Nephron progenitor cell (in vitro differentiated cells): ENCODE measurements around the gene EXOC3L1.

ENCODE experiments used
- DNase-seq: peaks from one replicate; pipeline ENCODE4 v3.0.0; 2021
- H3K27ac Mint-ChIP-seq: 2 replicates; pipeline ENCODE4 v1.8.0; 2021; ENCODE audit warnings: mild to moderate bottlenecking, moderate library complexity, mixed read lengths
- H3K27me3 Mint-ChIP-seq: 2 replicates; pipeline ENCODE4 v1.8.0; 2021; ENCODE audit warnings: mild to moderate bottlenecking, low read depth, mixed read lengths; ENCODE audit not compliant: poor library complexity
- H3K36me3 Mint-ChIP-seq: 2 replicates; pipeline ENCODE4 v1.8.0; 2021; ENCODE audit warnings: low read depth, mixed read lengths
- H3K4me1 Mint-ChIP-seq: 2 replicates; pipeline ENCODE4 v1.8.0; 2021; ENCODE audit warnings: mixed read lengths
- H3K4me3 Mint-ChIP-seq: 2 replicates; pipeline ENCODE4 v1.8.0; 2021; ENCODE audit warnings: mild to moderate bottlenecking, moderate library complexity, mixed read lengths
- H3K9me3 Mint-ChIP-seq: 2 replicates; pipeline ENCODE4 v1.8.0; 2021; ENCODE audit warnings: mild to moderate bottlenecking, moderate library complexity, mixed read lengths
- TF ChIP-seq, protein P1 (sequence below): fragments of 200-600 bp; sonication (generic); IDR thresholded peaks from 2 replicates; pipeline ENCODE4 v1.5.0; 2021; ENCODE audit warnings: antibody characterized with exemption

The EXOC3L1 gene

DNA sequence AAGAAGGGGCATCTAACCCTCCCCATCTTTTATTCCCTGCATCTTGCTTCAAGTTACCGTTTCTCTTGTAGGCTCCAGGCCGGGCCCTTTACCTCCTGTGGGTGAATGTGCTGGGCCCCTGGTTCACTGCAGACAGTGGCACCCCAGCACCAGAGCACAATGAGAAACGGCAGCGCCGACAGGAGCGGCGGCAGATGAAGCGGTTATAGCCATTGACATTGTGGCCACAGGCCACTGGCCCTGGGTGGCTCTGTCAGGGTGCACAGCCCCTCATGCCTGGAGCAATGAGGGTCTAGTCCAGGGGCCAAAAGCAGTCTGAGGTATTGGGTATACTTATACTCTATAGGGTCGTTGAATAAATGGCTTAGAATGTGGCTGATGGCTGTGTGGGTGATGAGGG, 39.0 kb upstream of the EXOC3L1 start:
- TF ChIP-seq, protein P1, sequence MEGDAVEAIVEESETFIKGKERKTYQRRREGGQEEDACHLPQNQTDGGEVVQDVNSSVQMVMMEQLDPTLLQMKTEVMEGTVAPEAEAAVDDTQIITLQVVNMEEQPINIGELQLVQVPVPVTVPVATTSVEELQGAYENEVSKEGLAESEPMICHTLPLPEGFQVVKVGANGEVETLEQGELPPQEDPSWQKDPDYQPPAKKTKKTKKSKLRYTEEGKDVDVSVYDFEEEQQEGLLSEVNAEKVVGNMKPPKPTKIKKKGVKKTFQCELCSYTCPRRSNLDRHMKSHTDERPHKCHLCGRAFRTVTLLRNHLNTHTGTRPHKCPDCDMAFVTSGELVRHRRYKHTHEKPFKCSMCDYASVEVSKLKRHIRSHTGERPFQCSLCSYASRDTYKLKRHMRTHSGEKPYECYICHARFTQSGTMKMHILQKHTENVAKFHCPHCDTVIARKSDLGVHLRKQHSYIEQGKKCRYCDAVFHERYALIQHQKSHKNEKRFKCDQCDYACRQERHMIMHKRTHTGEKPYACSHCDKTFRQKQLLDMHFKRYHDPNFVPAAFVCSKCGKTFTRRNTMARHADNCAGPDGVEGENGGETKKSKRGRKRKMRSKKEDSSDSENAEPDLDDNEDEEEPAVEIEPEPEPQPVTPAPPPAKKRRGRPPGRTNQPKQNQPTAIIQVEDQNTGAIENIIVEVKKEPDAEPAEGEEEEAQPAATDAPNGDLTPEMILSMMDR = no peak
- Mint-ChIP-seq H3K27ac (no peak overlapping the region), H3K27me3 (peaks cover 14% of the 10 kb centered on the region), H3K4me1 (peaks cover 28% of the 10 kb centered on the region), H3K36me3 (peaks cover 27% of the 10 kb centered on the region), H3K9me3 (no peaks in the 10 kb centered on the region), H3K4me3 (peak overlapping the region; percentile 100)
- DNase-seq = no peak

DNA sequence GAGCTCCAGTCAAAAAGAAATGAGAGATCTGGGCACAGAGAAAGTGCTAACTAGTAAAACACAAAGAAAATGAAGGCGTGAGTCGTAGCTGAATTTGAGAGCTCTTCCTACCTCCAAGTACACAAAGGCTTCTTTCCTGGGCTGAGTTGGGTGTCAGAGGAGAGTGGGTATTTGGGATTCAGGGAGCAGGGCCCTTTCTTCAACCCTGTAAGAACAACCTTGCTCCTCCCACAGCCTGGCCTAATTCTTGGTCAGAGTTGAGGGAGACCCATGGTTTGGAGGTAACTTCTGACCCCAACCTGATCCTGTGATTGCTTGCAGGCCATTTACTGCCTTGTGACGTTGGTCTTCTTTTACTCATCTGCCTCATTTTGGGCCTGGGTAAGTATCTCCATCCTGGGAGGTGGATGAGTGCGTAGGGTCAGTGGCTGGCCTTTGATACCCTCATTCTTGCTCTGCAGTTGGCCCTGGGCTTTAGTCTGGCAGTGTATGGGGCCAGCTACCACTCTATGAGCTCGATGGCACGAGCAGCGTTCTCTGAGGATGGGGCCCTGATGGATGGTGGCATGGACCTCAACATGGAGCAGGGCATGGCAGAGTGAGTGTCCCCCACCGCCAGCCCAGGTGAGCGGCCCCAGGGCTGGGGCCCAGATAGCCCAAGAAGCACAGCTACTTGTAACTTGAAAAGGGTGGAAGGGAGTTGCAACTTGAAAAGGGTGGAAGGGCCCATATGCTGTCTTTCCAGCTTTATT, 38.3 kb upstream of the EXOC3L1 start:
- peaks cover 14% of the 10 kb centered on the region for H3K27me3 Mint-ChIP-seq
- peak overlapping the region; percentile 100 for H3K4me3 Mint-ChIP-seq
- DNase-seq = no peak
- peak overlapping the region; percentile 14 for H3K27ac Mint-ChIP-seq
- no peaks in the 10 kb centered on the region for H3K9me3 Mint-ChIP-seq
- H3K36me3 Mint-ChIP-seq = peaks cover 23% of the 10 kb centered on the region
- H3K4me1 Mint-ChIP-seq = peaks cover 28% of the 10 kb centered on the region
- TF ChIP-seq, protein P1 = no peak

DNA sequence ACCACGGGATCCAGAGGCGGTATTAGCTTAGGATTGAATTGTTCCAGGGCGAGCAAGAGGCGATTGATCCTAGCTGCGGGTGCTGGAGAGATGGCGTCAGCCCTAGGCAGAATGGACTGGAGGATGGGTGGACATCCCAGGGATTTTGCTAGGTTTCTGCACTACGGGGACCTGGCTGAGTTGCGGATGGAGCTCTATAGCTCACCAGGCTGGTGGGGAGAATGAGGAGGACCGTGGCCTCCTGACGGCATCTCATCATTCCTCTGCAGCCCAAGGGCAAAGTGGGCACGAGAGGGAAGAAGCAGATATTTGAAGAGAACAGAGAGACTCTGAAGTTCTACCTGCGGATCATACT, 37.6 kb upstream of the EXOC3L1 start:
- peaks cover 28% of the 10 kb centered on the region for H3K4me1 Mint-ChIP-seq
- peaks cover 14% of the 10 kb centered on the region for H3K27me3 Mint-ChIP-seq
- DNase-seq = no peak
- H3K36me3 Mint-ChIP-seq = peaks cover 22% of the 10 kb centered on the region
- TF ChIP-seq, protein P1 = no peak
- H3K4me3 Mint-ChIP-seq = peak overlapping the region; percentile 100
- H3K9me3 Mint-ChIP-seq = no peaks in the 10 kb centered on the region
- H3K27ac Mint-ChIP-seq = peak overlapping the region; percentile 97

DNA sequence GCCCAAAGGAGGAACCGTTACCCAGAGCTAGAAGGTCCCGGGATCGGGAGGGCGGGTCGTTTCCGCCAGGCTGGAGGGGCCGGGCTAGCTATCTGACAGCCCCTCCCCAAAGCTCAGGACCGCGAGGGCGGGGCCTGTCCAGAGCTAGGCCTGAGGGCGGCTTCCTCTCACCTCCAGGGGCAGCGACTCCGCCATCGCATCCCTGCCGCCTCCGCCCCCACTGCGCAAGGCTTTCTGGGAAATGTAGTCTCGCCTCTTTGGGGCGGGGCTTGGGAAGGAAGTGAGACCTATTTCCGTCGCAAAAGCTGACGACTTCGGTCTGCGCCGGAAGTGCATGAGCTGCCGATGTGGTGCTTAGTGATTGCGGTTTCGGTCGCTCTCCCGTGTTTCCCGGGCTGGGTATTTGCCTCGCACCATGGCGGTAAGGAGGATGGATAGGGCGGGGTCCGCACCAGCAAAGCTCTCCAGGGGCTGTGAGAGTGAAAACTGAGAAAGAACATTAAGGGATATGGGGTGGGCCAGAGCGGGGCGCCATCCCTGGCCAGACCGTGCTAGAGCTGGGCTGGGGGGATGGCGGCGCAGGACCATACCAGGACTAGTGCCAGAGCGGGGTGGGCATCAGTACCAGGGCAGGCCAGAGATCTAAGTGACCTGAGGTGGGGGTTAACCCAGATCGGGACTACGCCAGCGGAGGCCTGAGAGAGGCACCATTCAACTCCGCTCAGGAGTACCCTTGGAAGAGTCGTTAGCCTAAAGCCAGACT, 37.0 kb upstream of the EXOC3L1 start, which contains the start of gene TMEM208:
Gene TMEM208 (plus strand): TSS at position 327 of the 763 bp plus-strand sequence. CDS start 89 bp downstream, at position 416.
- peaks cover 28% of the 10 kb centered on the region for H3K4me1 Mint-ChIP-seq
- H3K4me3 Mint-ChIP-seq = peak within 1 kb of the TSS; percentile 100
- H3K27me3 Mint-ChIP-seq = peaks cover 14% of the 10 kb centered on the region
- TF ChIP-seq, protein P1 = no peak
- H3K9me3 Mint-ChIP-seq = no peaks in the 10 kb centered on the region
- peak within 1 kb of the TSS; percentile 97 for H3K27ac Mint-ChIP-seq
- peaks cover 22% of the 10 kb centered on the region for H3K36me3 Mint-ChIP-seq
- DNase-seq = peak; percentile 99

DNA sequence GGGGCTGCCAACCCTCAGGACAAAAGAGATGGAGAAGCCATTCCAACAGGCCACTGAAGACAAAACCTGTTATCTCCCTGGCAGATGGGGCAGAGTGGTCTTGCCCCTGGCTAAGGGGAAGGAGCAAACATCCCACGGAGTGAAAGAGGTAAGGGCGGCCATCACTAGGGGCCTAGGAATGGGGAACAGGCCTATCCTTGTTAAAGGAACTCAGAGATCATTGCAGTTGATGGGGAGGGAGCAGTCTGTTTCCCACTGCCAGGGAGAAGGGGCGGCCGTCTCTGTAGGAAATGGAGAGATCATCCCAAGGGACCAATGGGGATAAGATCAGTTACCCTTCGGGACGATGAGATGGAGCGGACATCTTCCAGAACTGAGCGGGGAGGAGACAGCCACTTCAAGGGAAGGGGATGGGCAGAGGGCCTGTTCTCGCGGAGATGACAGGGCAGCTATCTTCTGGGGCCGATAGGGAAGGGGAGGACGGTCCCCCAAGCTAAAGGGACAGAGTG, 36.4 kb upstream of the EXOC3L1 start:
- Mint-ChIP-seq H3K27me3 (peaks cover 14% of the 10 kb centered on the region), H3K4me1 (peaks cover 28% of the 10 kb centered on the region), H3K27ac (no peak overlapping the region), H3K9me3 (no peaks in the 10 kb centered on the region), H3K4me3 (peak overlapping the region; percentile 100), H3K36me3 (peaks cover 22% of the 10 kb centered on the region)
- no peak for DNase-seq
- TF ChIP-seq, protein P1 = no peak
